Nephron (organoid): ENCODE measurements around the gene CYB561D2.
A peak's percentile ranks its signal among the peaks of the same experiment; 100 is the strongest.

Source experiments
- H3K27ac Mint-ChIP-seq, 3 experiments: 2 replicates each; pipeline ENCODE4 v1.8.0; 2020; ENCODE audit warnings: mixed read lengths in 3 of 3, mild to moderate bottlenecking in 2 of 3, moderate library complexity in 1 of 3
- H3K27me3 Mint-ChIP-seq: 2 replicates; pipeline ENCODE4 v1.8.0; 2021; ENCODE audit warnings: low read depth, mild to moderate bottlenecking, moderate library complexity, mixed read lengths
- H3K36me3 Mint-ChIP-seq: 2 replicates; pipeline ENCODE4 v1.8.0; 2020; ENCODE audit warnings: low read depth, mixed read lengths
- H3K4me1 Mint-ChIP-seq: 2 replicates; pipeline ENCODE4 v1.8.0; 2020; ENCODE audit warnings: mixed read lengths
- H3K4me3 Mint-ChIP-seq, 3 experiments: 2 replicates each; pipeline ENCODE4 v1.8.0; 2020; ENCODE audit warnings: mild to moderate bottlenecking in 3 of 3, mixed read lengths in 3 of 3, moderate library complexity in 2 of 3
- H3K9me3 Mint-ChIP-seq: 2 replicates; pipeline ENCODE4 v1.8.0; 2020; ENCODE audit warnings: mixed read lengths
- CTCF ChIP-seq, 3 experiments: fragments of 200-600 bp; sonication (generic); IDR thresholded peaks; one replicate each; pipeline ENCODE4 v1.5.0; 2021; ENCODE audit warnings: antibody characterized with exemption in 3 of 3; ENCODE audit not compliant: unreplicated experiment in 3 of 3

CYB561D2 gene

DNA sequence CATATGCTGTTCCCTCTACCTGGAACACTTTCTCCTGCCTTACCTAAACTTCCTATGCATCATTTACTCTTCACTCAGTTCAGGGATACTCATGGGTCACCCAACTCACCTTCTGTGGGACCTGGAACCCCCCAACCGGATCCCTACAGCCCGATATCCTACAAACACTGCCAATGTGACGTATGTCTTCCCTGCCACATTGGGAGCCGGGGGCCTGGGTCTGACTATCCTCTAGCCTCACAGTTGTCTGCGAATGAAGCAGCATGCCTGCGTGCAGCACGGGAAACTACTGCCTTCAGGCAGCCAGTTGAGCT is 492 bp upstream of the CYB561D2 start:
- Mint-ChIP-seq H3K27me3 (peaks cover 6% of the 10 kb centered on the region), H3K36me3 (peaks cover 10% of the 10 kb centered on the region), H3K4me3 (peak overlapping the region; percentile 96 to 97 (median 97)), H3K9me3 (no peaks in the 10 kb centered on the region), H3K4me1 (peaks cover 28% of the 10 kb centered on the region), H3K27ac (peak overlapping the region; percentile 93 to 99 (median 97))
- no peak for TF ChIP-seq CTCF (IDR thresholded peaks at IDR 0.05; ENCODE audit: unreplicated experiment in 3 of 3)

GRCh38 chr3:50351323-50351697 is 648 bp downstream of the CYB561D2 start:
- no peaks in the 10 kb centered on the region for H3K27me3 Mint-ChIP-seq
- no peaks in the 10 kb centered on the region for H3K9me3 Mint-ChIP-seq
- no peak for TF ChIP-seq CTCF (IDR thresholded peaks at IDR 0.05; ENCODE audit: unreplicated experiment in 3 of 3)
- peaks cover 14% of the 10 kb centered on the region for H3K36me3 Mint-ChIP-seq
- peaks cover 25% of the 10 kb centered on the region for H3K4me1 Mint-ChIP-seq
- peak overlapping the region in 2 of 3 experiments; percentile 93 to 97 for H3K27ac Mint-ChIP-seq
- peak overlapping the region; percentile 96 to 97 (median 97) for H3K4me3 Mint-ChIP-seq

DNA sequence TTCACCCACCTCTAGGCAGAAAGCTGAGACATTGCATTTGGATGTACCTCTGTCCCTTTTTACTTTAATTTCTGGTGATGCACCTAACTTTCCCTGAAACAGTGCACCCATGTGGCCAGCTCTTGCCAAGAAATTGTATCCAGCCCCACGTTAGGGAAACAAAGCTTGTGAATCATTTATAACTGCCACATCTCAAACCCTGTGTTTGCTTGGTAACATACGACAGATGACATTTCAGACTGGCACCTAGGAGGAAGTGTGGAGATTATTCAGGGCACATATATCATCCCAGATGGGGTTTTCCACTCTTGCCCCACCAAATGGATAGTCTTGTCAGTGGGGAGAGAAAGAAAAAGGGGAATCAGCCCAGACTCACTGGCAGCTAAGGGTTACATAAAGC is 2.1 kb downstream of the CYB561D2 start:
- Mint-ChIP-seq H3K4me3 (peak overlapping the region; percentile 55 to 71 (median 68)), H3K9me3 (no peaks in the 10 kb centered on the region)
- TF ChIP-seq CTCF (IDR thresholded peaks at IDR 0.05; ENCODE audit: unreplicated experiment in 3 of 3) = peak in 1 of 3 experiments; percentile 13

GRCh38 chr3:50353245-50354004 is 2.8 kb downstream of the CYB561D2 start:
- Mint-ChIP-seq H3K36me3 (peaks cover 18% of the 10 kb centered on the region), H3K4me1 (peaks cover 41% of the 10 kb centered on the region), H3K27ac (no peak overlapping the region), H3K27me3 (no peaks in the 10 kb centered on the region), H3K4me3 (peak overlapping the region; percentile 27 to 71 (median 61)), H3K9me3 (no peaks in the 10 kb centered on the region)
- no peak for TF ChIP-seq CTCF (IDR thresholded peaks at IDR 0.05; ENCODE audit: unreplicated experiment in 3 of 3)

More for the DNA sequence above, 2.1 kb downstream of the CYB561D2 start:
- H3K36me3 Mint-ChIP-seq = peaks cover 14% of the 10 kb centered on the region
- H3K27me3 Mint-ChIP-seq = no peaks in the 10 kb centered on the region
- H3K4me1 Mint-ChIP-seq = peaks cover 36% of the 10 kb centered on the region
- H3K27ac Mint-ChIP-seq = no peak overlapping the region

DNA sequence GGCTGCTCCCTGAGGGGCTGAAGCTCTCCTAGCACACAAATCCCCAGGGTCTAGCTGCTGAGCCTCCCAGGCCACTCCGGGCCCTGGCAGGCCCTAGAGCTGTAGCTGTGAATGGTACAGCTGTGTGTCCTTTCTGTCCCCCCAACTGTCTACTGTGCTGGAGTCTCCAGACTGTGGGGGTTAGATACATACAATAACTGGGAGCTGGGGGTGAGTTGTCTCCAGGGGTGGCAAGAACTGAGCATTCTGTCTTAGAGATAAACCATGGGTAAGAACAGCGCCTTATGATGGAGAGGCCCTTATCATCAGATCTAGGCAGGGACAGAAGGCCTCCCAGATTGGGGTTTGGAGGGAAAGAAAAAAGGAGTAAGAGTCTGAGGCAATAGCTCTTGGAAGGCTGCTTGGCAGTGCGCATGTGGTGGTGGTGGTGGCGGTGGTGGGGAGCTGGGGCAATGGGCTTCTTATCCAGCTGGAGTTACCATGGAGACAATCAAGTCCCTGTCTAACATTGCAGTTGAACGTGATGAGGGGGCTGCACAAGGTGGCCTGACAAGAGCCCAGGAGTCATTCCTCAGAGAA is 3.6 kb downstream of the CYB561D2 start:
- H3K9me3 Mint-ChIP-seq = no peaks in the 10 kb centered on the region
- H3K4me3 Mint-ChIP-seq = peak overlapping the region; percentile 2 to 24 (median 18)
- no peaks in the 10 kb centered on the region for H3K27me3 Mint-ChIP-seq
- H3K27ac Mint-ChIP-seq = no peak overlapping the region
- peaks cover 18% of the 10 kb centered on the region for H3K36me3 Mint-ChIP-seq
- peaks cover 43% of the 10 kb centered on the region for H3K4me1 Mint-ChIP-seq
- TF ChIP-seq CTCF (IDR thresholded peaks at IDR 0.05; ENCODE audit: unreplicated experiment in 3 of 3) = no peak

GRCh38 chr3:50354850-50355249 is 4.2 kb downstream of the CYB561D2 start:
- Mint-ChIP-seq H3K27me3 (no peaks in the 10 kb centered on the region), H3K4me3 (peak overlapping the region in 2 of 3 experiments; percentile 15 to 38), H3K9me3 (no peaks in the 10 kb centered on the region), H3K36me3 (peaks cover 18% of the 10 kb centered on the region), H3K27ac (no peak overlapping the region), H3K4me1 (peaks cover 47% of the 10 kb centered on the region)
- no peak for TF ChIP-seq CTCF (IDR thresholded peaks at IDR 0.05; ENCODE audit: unreplicated experiment in 3 of 3)
